ENCODE measurements around the gene DAB2IP. TPM values are rescaled to one million over a fixed set of nuclear protein-coding genes. Genes with fewer than 3 reads are reported as not detected.

Gene DAB2IP
- total RNA-seq, 6 donors from 2014 or later = 61.8 to 98.0 (median 77.2) TPM

- 38 to 44% methylated on average over 13 to 15 of the region's 15 CpGs for WGBS, 2 donors
- H3K36me3 ChIP-seq = no peaks in the 10 kb centered on the region
- DNase-seq = peak; percentile 92
Measured at GRCh38 chr9:121743441-121744001, 92.1 kb downstream of the DAB2IP start.

GRCh38 chr9:121744002-121744686 lies 92.7 kb downstream of the DAB2IP start:
- Histone ChIP-seq H3K27ac (peak overlapping the region; percentile 84 to 95 (median 92)), H3K4me1 (peaks cover 68 to 85% (median 78%) of the 10 kb centered on the region in 4 donors), H3K36me3 (no peaks in the 10 kb centered on the region), H3K27me3 (no peaks in the 10 kb centered on the region), H3K4me3 (peak overlapping the region; percentile 5 to 60 (median 50)), H3K9me3 (no peaks in the 10 kb centered on the region)
- peak; percentile 36 to 67 for ATAC-seq (ENCODE audit: low FRiP score in 2 of 2)
- DNase-seq = peak in 1 of 2 donors; percentile 78
- WGBS, 2 donors = 29 to 38% methylated on average over 10 to 11 of the region's 11 CpGs
- no peak for TF ChIP-seq POLR2A (IDR thresholded peaks at IDR 0.05)
- TF ChIP-seq POLR2AphosphoS5 (IDR thresholded peaks at IDR 0.05) = peak in 1 of 2 donors; percentile 10
- no peak for TF ChIP-seq EP300 (IDR thresholded peaks at IDR 0.05)
- TF ChIP-seq CTCF (IDR thresholded peaks at IDR 0.05) = peak; percentile 27 to 67 (median 46)

More at GRCh38 chr9:121743441-121744001, 92.1 kb downstream of the DAB2IP start:
- Histone ChIP-seq H3K4me3 (peak overlapping the region; percentile 45 to 60 (median 50)), H3K27me3 (no peaks in the 10 kb centered on the region), H3K27ac (peak overlapping the region; percentile 84 to 95 (median 92)), H3K4me1 (peaks cover 68 to 87% (median 78%) of the 10 kb centered on the region in 4 donors), H3K9me3 (no peaks in the 10 kb centered on the region)
- TF ChIP-seq POLR2A (IDR thresholded peaks at IDR 0.05) (peak in 2 of 4 donors; percentile 55 to 60), EP300 (IDR thresholded peaks at IDR 0.05) (peak in 1 of 4 donors; percentile 59), POLR2AphosphoS5 (IDR thresholded peaks at IDR 0.05) (peak; percentile 10 to 78), CTCF (IDR thresholded peaks at IDR 0.05) (peak; percentile 22 to 69 (median 43))
- peak; percentile 90 to 94 for ATAC-seq (ENCODE audit: low FRiP score in 2 of 2)

- Histone ChIP-seq H3K27ac (peak overlapping the region; percentile 84 to 95 (median 92)), H3K36me3 (peaks cover 0 to 5% (median 0%) of the 10 kb centered on the region in 4 donors), H3K4me3 (peak overlapping the region in 3 of 4 donors; percentile 45 to 60 (median 55)), H3K9me3 (no peaks in the 10 kb centered on the region), H3K27me3 (no peaks in the 10 kb centered on the region), H3K4me1 (peaks cover 69 to 78% (median 74%) of the 10 kb centered on the region in 4 donors)
- 61 to 81% methylated on average over 9 to 11 of the region's 11 CpGs for WGBS, 2 donors
- DNase-seq = no peak
- TF ChIP-seq POLR2A (IDR thresholded peaks at IDR 0.05) = no peak
- TF ChIP-seq POLR2AphosphoS5 (IDR thresholded peaks at IDR 0.05) = peak in 1 of 2 donors; percentile 1
- no peak for ATAC-seq (ENCODE audit: low FRiP score in 2 of 2)
Measured at GRCh38 chr9:121744687-121745395, 93.4 kb downstream of the DAB2IP start.

- H3K27ac ChIP-seq = peak overlapping the region in 3 of 4 donors; percentile 90 to 95 (median 94)
- DNase-seq = no peak
- ATAC-seq (ENCODE audit: low FRiP score in 2 of 2) = no peak
- H3K4me3 ChIP-seq = no peak overlapping the region
- no peaks in the 10 kb centered on the region for H3K9me3 ChIP-seq
- no peaks in the 10 kb centered on the region for H3K27me3 ChIP-seq
- TF ChIP-seq EP300 (IDR thresholded peaks at IDR 0.05) = no peak
- no peak for TF ChIP-seq POLR2AphosphoS5 (IDR thresholded peaks at IDR 0.05)
- TF ChIP-seq CTCF (IDR thresholded peaks at IDR 0.05) = no peak
- TF ChIP-seq POLR2A (IDR thresholded peaks at IDR 0.05) = no peak
- H3K36me3 ChIP-seq = peaks cover 0 to 9% (median 0%) of the 10 kb centered on the region in 4 donors
- WGBS, 2 donors = 100% methylated on average over 2 to 4 of the region's 4 CpGs
- H3K4me1 ChIP-seq = peaks cover 69 to 78% (median 72%) of the 10 kb centered on the region in 4 donors
Measured at GRCh38 chr9:121745396-121745695, 93.9 kb downstream of the DAB2IP start.

GRCh38 chr9:121746411-121746810 lies 95.0 kb downstream of the DAB2IP start:
- Histone ChIP-seq H3K4me1 (peaks cover 62 to 77% (median 67%) of the 10 kb centered on the region in 4 donors), H3K4me3 (no peak overlapping the region), H3K9me3 (no peaks in the 10 kb centered on the region), H3K27ac (peak overlapping the region in 3 of 4 donors; percentile 4 to 94 (median 59)), H3K27me3 (no peaks in the 10 kb centered on the region), H3K36me3 (peaks cover 0 to 9% (median 0%) of the 10 kb centered on the region in 4 donors)
- DNase-seq = no peak
- TF ChIP-seq EP300 (IDR thresholded peaks at IDR 0.05) (no peak), POLR2A (IDR thresholded peaks at IDR 0.05) (no peak), POLR2AphosphoS5 (IDR thresholded peaks at IDR 0.05) (no peak), CTCF (IDR thresholded peaks at IDR 0.05) (no peak)
- WGBS, 2 donors = 87 to 91% methylated on average over 4 to 5 of the region's 5 CpGs
- no peak for ATAC-seq (ENCODE audit: low FRiP score in 2 of 2)

Data from upper lobe of left lung (tissue), 6 donors.